GM19468 (cell line): Measurements from ENCODE around the gene OR2AE1.
"Not testable (repeated sequence)": the region's sequence is repeated elsewhere in the genome, so short reads cannot be mapped to it uniquely, and the experiment has no call there.

Experiments
- ATAC-seq: cut with Tn5 transposase; IDR thresholded peaks from one replicate; pipeline ENCODE4 v1.9.1; 2021; ENCODE audit warnings: mild to moderate bottlenecking, moderate library complexity, moderate number of reproducible peaks; ENCODE audit not compliant: unreplicated experiment; ENCODE audit errors: extremely low read depth

The OR2AE1 gene

GRCh38 chr7:99876933-99877332 lies at the start of gene OR2AE1:
Gene OR2AE1 (minus strand): TSS chr7:99877033. CDS start chr7:99877033, 0 bp downstream.
- no peak for ATAC-seq

- ATAC-seq, result no peak
These were observed 49.5 kb upstream of the OR2AE1 start for GRCh38 chr7:99926321-99926720.

- no peak for ATAC-seq
These were observed 46.4 kb upstream of the OR2AE1 start for GRCh38 chr7:99923200-99923599.

DNA sequence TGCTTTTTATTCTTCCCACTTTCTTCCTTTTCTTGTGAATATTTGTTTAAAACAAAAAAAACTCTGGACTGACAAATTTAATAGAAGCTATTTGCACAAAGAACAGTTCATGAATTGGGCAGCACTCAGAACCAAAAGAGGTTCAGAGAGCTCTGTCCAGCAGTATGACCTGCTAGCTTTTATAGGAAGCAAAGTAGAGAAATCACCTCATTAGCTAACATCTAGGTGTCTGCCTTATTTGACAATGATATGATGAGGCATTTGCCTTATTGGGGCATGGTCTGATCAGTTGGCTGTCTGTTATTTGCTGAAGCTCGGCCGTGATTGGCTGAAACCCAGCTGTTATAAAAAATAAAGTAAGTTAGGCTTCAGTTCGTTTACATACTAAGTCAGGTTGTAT lies 43.3 kb upstream of the OR2AE1 start:
- no peak for ATAC-seq

GRCh38 chr7:99919814-99920112 lies 42.9 kb upstream of the OR2AE1 start:
- no peak for ATAC-seq

- peak; percentile 66 for ATAC-seq
These were observed 42.4 kb upstream of the OR2AE1 start, which contains the start of gene TRIM4 for GRCh38 chr7:99918959-99919813. Gene TRIM4 (minus strand): TSS chr7:99919530. CDS start chr7:99919401, 129 bp downstream.

DNA sequence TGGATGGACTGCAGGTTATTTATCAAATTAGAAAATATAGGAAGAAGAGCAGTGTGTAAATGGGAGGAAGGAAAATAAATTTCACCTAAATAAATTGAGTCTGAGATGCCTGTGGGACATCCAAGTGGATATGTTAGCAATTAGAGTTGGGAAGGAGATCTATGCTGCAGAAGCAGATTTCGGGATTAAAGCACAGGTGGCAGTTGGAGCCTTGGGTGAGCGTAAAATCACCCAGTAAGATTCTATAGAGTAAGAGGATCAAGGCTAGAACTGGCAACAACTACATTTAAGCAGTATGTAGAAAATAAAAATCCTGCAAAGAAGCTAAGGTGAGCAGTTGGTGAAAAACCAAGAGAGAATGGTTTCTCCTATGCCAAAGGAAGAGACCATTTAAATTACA lies 34.1 kb upstream of the OR2AE1 start:
- ATAC-seq, result no peak

DNA sequence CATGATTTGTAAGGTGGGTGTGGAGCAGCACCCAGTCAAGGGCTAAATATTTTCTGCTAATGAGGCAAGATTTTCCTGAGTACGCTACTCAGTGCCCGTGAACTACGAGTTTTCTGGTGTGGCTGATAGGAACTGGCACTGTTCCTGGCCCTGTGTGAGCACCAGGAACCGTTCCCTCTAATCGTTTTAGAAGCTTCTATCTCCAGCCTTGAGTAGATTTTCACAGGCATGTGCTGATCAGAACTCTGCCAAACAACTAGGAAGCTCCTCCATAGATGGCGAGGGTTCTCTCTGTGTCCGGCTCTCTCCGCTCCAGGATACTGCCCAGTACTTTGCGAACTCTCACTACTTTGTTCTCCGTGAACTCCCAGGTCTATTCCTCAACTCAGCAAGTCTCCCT lies 24.7 kb upstream of the OR2AE1 start:
- ATAC-seq, result no peak

- ATAC-seq, result no peak
These were observed 23.1 kb upstream of the OR2AE1 start for GRCh38 chr7:99899830-99900519.

- ATAC-seq, result no peak
These were observed 22.0 kb upstream of the OR2AE1 start for GRCh38 chr7:99898836-99899235.

- no peak for ATAC-seq
These were observed 21.2 kb upstream of the OR2AE1 start for GRCh38 chr7:99898023-99898357.

- no peak for ATAC-seq
These were observed 20.6 kb upstream of the OR2AE1 start for GRCh38 chr7:99897322-99898022.

DNA sequence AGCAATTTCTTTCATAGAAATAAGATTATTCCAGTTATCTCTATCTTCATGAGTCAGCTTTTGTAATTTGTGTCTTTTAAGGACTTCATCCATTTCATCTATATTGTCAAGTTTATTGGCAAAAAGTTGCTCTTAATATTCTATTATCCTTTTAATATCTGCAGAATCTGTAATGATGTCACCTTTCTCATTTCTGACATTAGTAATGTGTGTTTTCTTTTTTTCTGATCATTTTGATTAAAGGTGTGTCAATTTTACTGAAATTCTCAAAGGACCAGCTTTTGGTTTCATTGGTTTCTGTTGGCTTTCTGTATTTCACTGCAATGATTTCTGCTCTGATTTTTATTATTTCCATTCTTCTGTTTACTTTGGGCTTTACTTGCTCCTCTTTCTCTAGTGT lies 17.9 kb upstream of the OR2AE1 start:
- no peak for ATAC-seq

- ATAC-seq, result no peak
These were observed 16.4 kb upstream of the OR2AE1 start for GRCh38 chr7:99893280-99893679.

DNA sequence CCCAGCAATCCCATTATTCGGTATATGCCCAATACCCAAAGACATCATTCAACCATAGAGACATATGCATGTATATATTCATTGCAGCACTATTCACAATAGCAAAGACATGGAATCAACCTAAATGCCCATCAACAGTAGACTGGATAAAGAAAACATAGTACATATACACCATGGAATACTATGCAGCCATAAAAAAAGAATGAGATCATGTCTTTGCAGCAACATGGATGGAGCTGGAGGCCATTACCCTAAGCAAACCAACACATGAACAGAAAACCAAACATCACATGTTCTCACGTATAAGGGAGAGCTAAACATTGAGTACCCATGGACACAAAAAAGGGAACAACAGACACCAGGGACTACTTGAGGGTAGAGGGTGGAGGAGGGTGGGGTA lies 13.5 kb upstream of the OR2AE1 start:
- ATAC-seq, result not testable (repeated sequence)

DNA sequence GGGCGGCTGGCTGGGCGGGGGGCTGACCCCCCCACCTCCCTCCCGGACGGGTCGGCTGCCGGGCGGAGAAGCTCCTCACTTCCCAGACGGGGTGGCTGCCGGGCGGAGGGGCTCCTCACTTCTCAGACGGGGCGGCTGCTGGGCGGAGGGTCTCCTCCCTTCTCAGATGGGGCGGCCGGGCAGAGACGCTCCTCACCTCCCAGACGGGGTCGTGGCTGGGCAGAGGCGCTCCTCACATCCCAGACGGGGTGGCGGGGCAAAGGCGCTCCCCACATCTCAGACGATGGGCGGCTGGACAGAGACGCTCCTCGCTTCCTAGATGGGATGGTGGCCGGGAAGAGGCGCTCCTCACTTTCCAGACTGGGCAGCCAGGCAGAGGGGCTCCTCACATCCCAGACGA lies 11.5 kb upstream of the OR2AE1 start:
- ATAC-seq, result not testable (repeated sequence)

- ATAC-seq, result no peak
These were observed 4.5 kb upstream of the OR2AE1 start for GRCh38 chr7:99881370-99881769.

GRCh38 chr7:99876491-99876890 lies 342 bp downstream of the OR2AE1 start:
- ATAC-seq, result no peak

DNA sequence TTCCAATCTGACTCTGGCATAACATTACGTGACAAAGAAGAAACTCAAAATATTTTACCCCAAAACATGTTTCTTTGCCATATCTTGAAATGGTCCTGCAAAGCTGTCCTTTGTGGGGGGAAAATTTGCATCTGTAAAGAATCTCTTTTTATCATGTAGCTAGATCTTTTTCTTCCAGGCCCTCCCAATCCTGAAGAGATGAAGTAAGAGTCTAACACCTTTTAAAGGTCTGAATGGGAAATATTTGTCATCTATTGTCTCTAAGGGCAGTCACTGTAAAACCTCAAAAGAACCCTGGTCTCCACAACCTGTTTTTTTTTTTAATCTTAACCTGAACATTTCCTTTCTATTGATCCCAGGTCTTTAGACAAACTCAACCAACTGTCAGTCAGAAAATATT lies 8.6 kb downstream of the OR2AE1 start:
- no peak for ATAC-seq

GRCh38 chr7:99867477-99867876 lies 9.4 kb downstream of the OR2AE1 start:
- ATAC-seq, result not testable (repeated sequence)

- ATAC-seq, result no peak
These were observed 12.9 kb downstream of the OR2AE1 start for GRCh38 chr7:99863847-99864440.
